Caki2 (cell line): Measurements from ENCODE around the gene ABLIM2. TPM values are rescaled to one million over a fixed set of nuclear protein-coding genes. Genes with fewer than 3 reads are reported as not detected.

Experiments used
- total RNA-seq: library from RNA; depleted of rRNA; stranded (reverse); fragments of >200 nt; shearing (Covaris generic); gene quantifications from 2 replicates; pipeline ENCODE4 v1.2.3, GENCODE V29; 2014; ENCODE audit warnings: low replicate concordance; rRNA removed

The ABLIM2 gene
- total RNA-seq, 1 experiment from 2014 or later, result 2.1 TPM

Other genes with a start within 250 kb of the ABLIM2 start
- gene AFAP1, start 219.0 kb downstream of the ABLIM2 start, total RNA-seq, result 15.0 and 16.1 TPM in 2 replicates
- 8.0 and 16.3 TPM in 2 replicates for gene SH3TC1, start 40.5 kb upstream of the ABLIM2 start, total RNA-seq
- not detected in 2 replicates for gene HTRA3, start 110.9 kb upstream of the ABLIM2 start, total RNA-seq